Hepatocyte (in vitro differentiated cells): Measurements from ENCODE around the gene BRIP1. TPM values are rescaled to one million over a fixed set of nuclear protein-coding genes. Genes with fewer than 3 reads are reported as not detected.

Experiments used
- DNase-seq: peaks from one replicate; pipeline ENCODE4 v3.0.0-alpha.2; 2016; ENCODE audit warnings: low spot score
- H2AFZ ChIP-seq: fragments of 200-600 bp; sonication (generic); 2 replicates; pipeline ENCODE4 v1.6.0; 2016; ENCODE audit warnings: antibody characterized with exemption, mild to moderate bottlenecking
- H3K27ac ChIP-seq: fragments of 200-600 bp; sonication (generic); 2 replicates; pipeline ENCODE4 v1.5.1; 2016; ENCODE audit warnings: mild to moderate bottlenecking
- H3K27me3 ChIP-seq: fragments of 200-600 bp; sonication (generic); 2 replicates; pipeline ENCODE4 v1.6.1; 2016
- H3K36me3 ChIP-seq: fragments of 200-600 bp; sonication (generic); replicated peaks from 2 replicates; pipeline ENCODE4 v1.5.1; 2016; ENCODE audit warnings: low read depth; ENCODE audit not compliant: insufficient read depth
- H3K4me1 ChIP-seq: fragments of 200-600 bp; sonication (generic); 2 replicates; pipeline ENCODE4 v1.5.1; 2016; ENCODE audit warnings: mild to moderate bottlenecking, moderate library complexity; ENCODE audit not compliant: insufficient read depth
- H3K4me2 ChIP-seq: fragments of 200-600 bp; sonication (generic); 2 replicates; pipeline ENCODE4 v1.6.0; 2016
- H3K4me3 ChIP-seq: fragments of 200-600 bp; sonication (generic); 2 replicates; pipeline ENCODE4 v1.5.1; 2016; ENCODE audit warnings: mild to moderate bottlenecking
- H3K79me2 ChIP-seq: fragments of 200-600 bp; sonication (generic); 2 replicates; pipeline ENCODE4 v1.6.0; 2017; ENCODE audit warnings: mild to moderate bottlenecking
- H3K9me2 ChIP-seq: fragments of 200-600 bp; sonication (generic); replicated peaks from 2 replicates; pipeline ENCODE4 v1.6.0; 2017; ENCODE audit warnings: mild to moderate bottlenecking; ENCODE audit not compliant: insufficient read depth
- H3K9me3 ChIP-seq: fragments of 200-600 bp; sonication (generic); 2 replicates; pipeline ENCODE4 v1.5.1; 2016; ENCODE audit warnings: low read depth, mild to moderate bottlenecking
- H4K20me1 ChIP-seq: fragments of 200-600 bp; sonication (generic); 2 replicates; pipeline ENCODE4 v1.6.0; 2016; ENCODE audit warnings: mild to moderate bottlenecking; ENCODE audit not compliant: insufficient read depth, poor library complexity, severe bottlenecking
- EZH2 ChIP-seq: fragments of 200-600 bp; sonication (generic); IDR thresholded peaks from 2 replicates; pipeline ENCODE4 v1.6.1; 2016; ENCODE audit warnings: antibody characterized with exemption, mild to moderate bottlenecking, borderline replicate concordance
- EZH2phosphoT487 ChIP-seq: fragments of 200-600 bp; sonication (generic); IDR thresholded peaks from one replicate; pipeline ENCODE4 v1.6.1; 2018; ENCODE audit warnings: antibody characterized with exemption, mild to moderate bottlenecking, low read depth, moderate library complexity; ENCODE audit not compliant: unreplicated experiment, severe bottlenecking
- WGBS: methylation state at CpG from one replicate; pipeline ENCODE4 v1.1.6; 2016; ENCODE audit warnings: low lambda C conversion rate; ENCODE audit errors: missing lambda C conversion rate; 5-methylcytosine and 5-hydroxymethylcytosine counted together
- polyA plus RNA-seq: library from polyadenylated mRNA; unstranded; fragments of >200 nt; fragmentation: Nextera tagmentation; extraction: Ambion mirVana; gene quantifications from 2 replicates; pipeline ENCODE4 v1.2.1, GENCODE V29; 2016
- total RNA-seq: library from RNA; depleted of rRNA; stranded (reverse); fragments of >200 nt; gene quantifications from 2 replicates; pipeline ENCODE4 v1.2.3, GENCODE V29; 2014
- TF ChIP-seq, protein P1 (sequence below): fragments of 200-600 bp; sonication (generic); IDR thresholded peaks from 2 replicates; pipeline ENCODE4 v1.5.1; 2016; ENCODE audit warnings: antibody characterized with exemption, mild to moderate bottlenecking; ENCODE audit not compliant: poor library complexity

BRIP1 gene
- total and polyA plus RNA-seq, 2 experiments from 2014 or later: 0.50 to 4.0 TPM

DNA sequence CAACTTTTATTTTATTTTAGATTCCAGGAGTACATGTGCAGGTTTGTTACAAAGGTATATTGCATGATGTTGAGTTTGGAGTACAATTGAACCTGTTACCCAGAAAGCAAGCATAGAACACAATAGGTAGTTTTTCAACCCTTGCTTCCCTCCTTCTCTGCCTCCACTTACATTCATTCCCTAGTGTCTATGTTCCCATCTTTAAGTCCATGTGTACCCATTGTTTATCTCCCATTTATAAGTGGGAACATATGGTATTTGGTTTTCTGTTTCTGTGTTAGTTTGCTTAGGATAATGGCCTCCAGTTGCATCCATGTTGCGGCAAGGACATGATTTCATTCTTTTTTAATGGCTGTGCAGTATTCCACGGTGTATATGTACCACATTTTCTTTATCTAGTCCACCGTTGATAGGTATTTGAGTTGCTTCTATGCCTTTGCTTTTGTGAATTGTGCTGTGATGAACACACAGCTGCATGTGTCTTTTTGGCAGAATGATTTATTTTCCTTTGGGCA, 158.3 kb downstream of the BRIP1 start:
- WGBS: 100% methylated on average over 3 of the region's 3 CpGs
- Histone ChIP-seq H3K79me2 (no peaks in the 10 kb centered on the region), H3K9me3 (peaks cover 12% of the 10 kb centered on the region), H3K4me2 (no peak overlapping the region), H3K27me3 (no peaks in the 10 kb centered on the region), H3K4me1 (no peaks in the 10 kb centered on the region), H3K27ac (no peak overlapping the region), H3K9me2 (no peaks in the 10 kb centered on the region), H3K4me3 (no peak overlapping the region), H3K36me3 (no peaks in the 10 kb centered on the region), H4K20me1 (no peaks in the 10 kb centered on the region), H2AFZ (no peak overlapping the region)
- TF ChIP-seq EZH2: no peak
- TF ChIP-seq, protein P1, sequence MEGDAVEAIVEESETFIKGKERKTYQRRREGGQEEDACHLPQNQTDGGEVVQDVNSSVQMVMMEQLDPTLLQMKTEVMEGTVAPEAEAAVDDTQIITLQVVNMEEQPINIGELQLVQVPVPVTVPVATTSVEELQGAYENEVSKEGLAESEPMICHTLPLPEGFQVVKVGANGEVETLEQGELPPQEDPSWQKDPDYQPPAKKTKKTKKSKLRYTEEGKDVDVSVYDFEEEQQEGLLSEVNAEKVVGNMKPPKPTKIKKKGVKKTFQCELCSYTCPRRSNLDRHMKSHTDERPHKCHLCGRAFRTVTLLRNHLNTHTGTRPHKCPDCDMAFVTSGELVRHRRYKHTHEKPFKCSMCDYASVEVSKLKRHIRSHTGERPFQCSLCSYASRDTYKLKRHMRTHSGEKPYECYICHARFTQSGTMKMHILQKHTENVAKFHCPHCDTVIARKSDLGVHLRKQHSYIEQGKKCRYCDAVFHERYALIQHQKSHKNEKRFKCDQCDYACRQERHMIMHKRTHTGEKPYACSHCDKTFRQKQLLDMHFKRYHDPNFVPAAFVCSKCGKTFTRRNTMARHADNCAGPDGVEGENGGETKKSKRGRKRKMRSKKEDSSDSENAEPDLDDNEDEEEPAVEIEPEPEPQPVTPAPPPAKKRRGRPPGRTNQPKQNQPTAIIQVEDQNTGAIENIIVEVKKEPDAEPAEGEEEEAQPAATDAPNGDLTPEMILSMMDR: no peak
- TF ChIP-seq EZH2phosphoT487: no peak
- no peak for DNase-seq

DNA sequence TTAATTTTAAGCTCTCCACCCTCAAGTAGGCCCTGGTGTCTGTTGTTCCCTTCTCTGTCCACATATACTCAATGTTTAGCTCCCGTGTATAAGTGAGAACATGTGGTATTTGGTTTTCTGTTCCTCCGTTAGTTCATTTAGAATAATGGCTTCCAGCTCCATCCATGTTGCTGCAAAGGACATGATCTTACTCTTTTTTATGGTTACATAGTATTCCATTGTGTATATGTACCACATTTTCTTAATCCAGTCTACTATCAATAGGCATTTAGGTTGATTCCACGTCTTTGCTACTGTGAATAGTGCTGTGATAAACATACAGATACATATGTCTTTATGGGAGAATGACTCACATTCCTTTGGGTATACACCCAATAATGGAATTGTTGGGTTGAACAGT, 160.9 kb downstream of the BRIP1 start:
- H3K9me3 ChIP-seq: peaks cover 20% of the 10 kb centered on the region
- H3K9me2 ChIP-seq: no peaks in the 10 kb centered on the region
- H2AFZ ChIP-seq: no peak overlapping the region
- H3K27me3 ChIP-seq: no peaks in the 10 kb centered on the region
- 96% methylated on average over 3 of the region's 3 CpGs for WGBS
- no peak for TF ChIP-seq EZH2phosphoT487
- TF ChIP-seq, protein P1: no peak
- no peak for TF ChIP-seq EZH2
- no peaks in the 10 kb centered on the region for H3K36me3 ChIP-seq
- no peak overlapping the region for H3K27ac ChIP-seq
- H3K4me2 ChIP-seq: no peak overlapping the region
- no peaks in the 10 kb centered on the region for H3K79me2 ChIP-seq
- DNase-seq: no peak
- H4K20me1 ChIP-seq: no peaks in the 10 kb centered on the region
- no peak overlapping the region for H3K4me3 ChIP-seq
- H3K4me1 ChIP-seq: no peaks in the 10 kb centered on the region

DNA sequence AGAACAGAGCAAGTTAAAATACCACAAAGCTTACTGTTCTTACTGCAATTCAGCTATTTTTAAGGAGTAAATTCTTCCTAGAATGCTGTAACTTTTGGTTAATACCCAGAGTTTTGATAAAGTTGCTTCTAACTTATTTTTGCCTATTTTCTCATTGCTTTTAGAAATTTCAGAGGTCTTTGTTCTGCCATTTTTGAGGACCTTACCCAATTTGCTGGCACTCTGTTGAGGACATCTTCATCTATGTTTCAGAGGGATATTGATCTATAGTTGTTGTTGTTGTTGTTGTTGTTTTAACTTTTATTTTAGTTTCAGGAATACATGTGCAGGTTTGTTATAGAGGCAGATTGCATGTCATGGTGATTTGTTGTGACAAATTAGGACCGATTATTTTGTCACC, 161.3 kb downstream of the BRIP1 start:
- Histone ChIP-seq H3K9me2 (no peaks in the 10 kb centered on the region), H3K79me2 (no peaks in the 10 kb centered on the region), H3K4me2 (no peak overlapping the region), H3K27ac (no peak overlapping the region), H2AFZ (no peak overlapping the region), H3K4me3 (no peak overlapping the region), H3K9me3 (peaks cover 20% of the 10 kb centered on the region), H4K20me1 (no peaks in the 10 kb centered on the region), H3K4me1 (no peaks in the 10 kb centered on the region), H3K27me3 (no peaks in the 10 kb centered on the region), H3K36me3 (no peaks in the 10 kb centered on the region)
- 100% methylated on average over 1 of the region's 1 CpG for WGBS
- DNase-seq: no peak
- TF ChIP-seq, protein P1: no peak
- no peak for TF ChIP-seq EZH2
- no peak for TF ChIP-seq EZH2phosphoT487

DNA sequence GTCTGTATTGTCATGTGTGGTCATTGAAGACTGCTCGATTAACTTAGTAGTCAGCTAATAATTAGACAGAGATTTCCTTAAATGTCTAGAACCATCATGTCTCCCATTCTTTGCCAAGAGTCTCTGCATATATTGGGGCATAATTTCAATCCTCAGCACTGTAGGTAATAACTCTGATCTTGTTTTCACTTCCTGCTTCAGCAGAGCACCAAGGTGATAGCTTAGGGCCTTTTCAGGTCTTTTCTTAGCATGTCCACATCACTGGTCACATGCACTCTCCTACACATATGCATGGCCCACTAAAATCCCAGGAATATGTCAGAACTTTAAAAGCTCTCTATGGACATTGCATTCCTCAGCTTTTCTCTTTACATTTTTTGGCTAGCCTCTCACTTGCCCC, 162.0 kb downstream of the BRIP1 start:
- no peak overlapping the region for H3K27ac ChIP-seq
- H2AFZ ChIP-seq: no peak overlapping the region
- no peaks in the 10 kb centered on the region for H4K20me1 ChIP-seq
- H3K4me1 ChIP-seq: no peaks in the 10 kb centered on the region
- H3K27me3 ChIP-seq: no peaks in the 10 kb centered on the region
- H3K79me2 ChIP-seq: no peaks in the 10 kb centered on the region
- 97% methylated on average over 1 of the region's 1 CpG for WGBS
- H3K9me2 ChIP-seq: no peaks in the 10 kb centered on the region
- TF ChIP-seq EZH2 (no peak), EZH2phosphoT487 (no peak)
- TF ChIP-seq, protein P1: no peak
- H3K9me3 ChIP-seq: peaks cover 20% of the 10 kb centered on the region
- DNase-seq: no peak
- no peak overlapping the region for H3K4me2 ChIP-seq
- H3K4me3 ChIP-seq: no peak overlapping the region
- H3K36me3 ChIP-seq: no peaks in the 10 kb centered on the region
